ENCODE data around the gene SHB. TPM values are rescaled to one million over a fixed set of nuclear protein-coding genes. Genes with fewer than 3 reads are reported as not detected.

Gene SHB
- total and polyA plus RNA-seq, 2 donors (not counting 3 experiments of a cell fraction or from before 2014, with no cell fraction given) = 13.4 to 24.9 TPM

GRCh38 chr9:38064842-38065368 lies 4.1 kb downstream of the SHB start:
- ChIA-PET POLR2A (no interaction called here), CTCF (interaction anchor here (1.1 to 2.2 kb wide), 3 partner anchors 50 to 151 kb away, joined by 4 to 13 read pairs (median 4); no protein-coding TSS in a partner anchor)
- no peaks in the 10 kb centered on the region for H3K27me3 ChIP-seq (ENCODE audit: control insufficient read depth in 2 of 2, insufficient read depth in 2 of 2, low read length in 2 of 2)
- H3K4me2 ChIP-seq (ENCODE audit: insufficient read depth, low read length) = peak overlapping the region; percentile 23
- no peaks in the 10 kb centered on the region for H4K20me1 ChIP-seq (replicated peaks; ENCODE audit: control insufficient read depth, extremely low read depth, insufficient read depth, low read length)
- H3K27ac ChIP-seq (ENCODE audit: insufficient read depth, low read depth, low read length) = no peak overlapping the region
- H3K36me3 ChIP-seq (ENCODE audit: control insufficient read depth in 2 of 2, extremely low read depth in 1 of 2, insufficient read depth in 2 of 2, low read length in 2 of 2) = no peaks in the 10 kb centered on the region
- H3K4me1 ChIP-seq (ENCODE audit: control insufficient read depth, extremely low read depth, insufficient read depth, low read length) = peaks cover 54% of the 10 kb centered on the region
- H2AFZ ChIP-seq (ENCODE audit: low read depth, low read length) = no peak overlapping the region
- peaks cover 84% of the 10 kb centered on the region for H3K79me2 ChIP-seq (ENCODE audit: control insufficient read depth, insufficient read depth, low read length)
- FAIRE-seq (peak; percentile 35), DNase-seq (ENCODE audit: low read depth, low spot score) (no peak)
- intact Hi-C loops (cut with micrococcal nuclease) (loop anchor here (5.0 kb wide), 1 partner anchor 98 kb away; no protein-coding TSS in a partner anchor), dilution Hi-C loops (cut with MboI; ENCODE audit: extremely low pct_ligation_motif_present, low sequenced_read_pairs) (no loop called here)
- TF ChIP-seq GATA2 (IDR thresholded peaks at IDR 0.05; ENCODE audit: insufficient read depth, insufficient read length, low read depth, low read length) (no peak), EZH2 (IDR thresholded peaks at IDR 0.05; ENCODE audit: borderline replicate concordance, low read depth, low read length, severe bottlenecking) (no peak), MYC (IDR thresholded peaks at IDR 0.05; ENCODE audit: low read depth, low read length) (no peak), CTCF (IDR thresholded peaks at IDR 0.05; ENCODE audit: extremely low read depth in 1 of 2, insufficient read depth in 1 of 2, low read depth in 1 of 2, low read length in 2 of 2) (no peak), POLR2AphosphoS5 (IDR thresholded peaks at IDR 0.05; ENCODE audit: insufficient read depth, low read depth, low read length) (no peak), POLR2A (IDR thresholded peaks at IDR 0.05; ENCODE audit: low read depth, low read length) (no peak), FOS (IDR thresholded peaks at IDR 0.05; ENCODE audit: borderline replicate concordance, insufficient read depth, low read length) (no peak), JUN (IDR thresholded peaks at IDR 0.05; ENCODE audit: borderline replicate concordance, insufficient read depth, insufficient read length, low read depth) (no peak), MAX (IDR thresholded peaks at IDR 0.05; ENCODE audit: insufficient read depth, insufficient read length) (no peak)
- no TSS peak for BruUV-seq (replicated peaks)
- H3K4me3 ChIP-seq (replicated peaks in 1 of 3; ENCODE audit: insufficient read depth in 1 of 3, low read depth in 1 of 3, low read length in 3 of 3) = no peak overlapping the region
- H3K9me1 ChIP-seq (replicated peaks; ENCODE audit: control insufficient read depth, extremely low read depth, insufficient read depth, low read length) = no peaks in the 10 kb centered on the region
- H3K9me3 ChIP-seq (replicated peaks; ENCODE audit: control insufficient read depth, insufficient read depth, low read length) = no peaks in the 10 kb centered on the region
- no peak overlapping the region for H3K9ac ChIP-seq (replicated peaks; ENCODE audit: extremely low read depth, insufficient read depth, low read length)

Measured in endothelial cell of umbilical vein (primary cell).